Caco-2 (cell line): ENCODE results near the gene NEURL1B. TPM values are rescaled to one million over a fixed set of nuclear protein-coding genes. Genes with fewer than 3 reads are reported as not detected.

Source experiments
- BruUV-seq: library from RNA; stranded (reverse); fragments of 400-500 nt; replicated peaks from 2 replicates; lab custom pipeline; 2021; lab: Mats Ljungman, UMichigan
- CTCF ChIA-PET: fragments of 300-600 bp; sonication (Branson Sonifier 250); formaldehyde crosslinking; loops from one replicate; lab custom pipeline; 2022; ENCODE audit warnings: antibody characterized with exemption; lab: Charles Lee
- POLR2A ChIA-PET: fragments of 300-600 bp; sonication (Branson Sonifier 250); formaldehyde crosslinking; loops from one replicate; lab custom pipeline; 2022; ENCODE audit warnings: antibody characterized with exemption; lab: Charles Lee
- DNase-seq, 2 experiments: peaks; one replicate each; pipeline versions ENCODE4 v3.0.0 to v3.0.0-alpha.2; 2020 to 2022
- H3K27me3 ChIP-seq: replicated peaks from 2 replicates; pipeline ENCODE4 v1.6.0; 2011; ENCODE audit warnings: low read length; ENCODE audit not compliant: control insufficient read depth, insufficient read depth
- H3K36me3 ChIP-seq: 2 replicates; pipeline ENCODE4 v1.5.1; 2011; ENCODE audit warnings: low read length; ENCODE audit not compliant: control insufficient read depth, insufficient read depth
- H3K4me1 ChIP-seq: fragments of 250-450 bp; sonication (Bioruptor Pico); 2 replicates; pipeline ENCODE4 v1.5.1; 2020; ENCODE audit warnings: mild to moderate bottlenecking
- H3K4me3 ChIP-seq: 2 replicates; pipeline ENCODE4 v1.5.1; 2011; ENCODE audit warnings: low read depth, mild to moderate bottlenecking, control low read depth, low read length
- H3K9me3 ChIP-seq: fragments of 250-450 bp; sonication (Bioruptor Pico); 2 replicates; pipeline ENCODE4 v1.5.1; 2020; ENCODE audit warnings: mild to moderate bottlenecking, moderate library complexity
- H3K27ac Mint-ChIP-seq: one replicate; pipeline ENCODE4 v1.8.0; 2022; ENCODE audit warnings: mixed read lengths; ENCODE audit not compliant: unreplicated experiment
- H3K27me3 Mint-ChIP-seq: one replicate; pipeline ENCODE4 v1.8.0; 2022; ENCODE audit warnings: mixed read lengths; ENCODE audit not compliant: insufficient read depth, unreplicated experiment
- H3K36me3 Mint-ChIP-seq: one replicate; pipeline ENCODE4 v1.8.0; 2022; ENCODE audit warnings: mild to moderate bottlenecking, mixed read lengths; ENCODE audit not compliant: insufficient read depth, unreplicated experiment
- H3K4me1 Mint-ChIP-seq: one replicate; pipeline ENCODE4 v1.8.0; 2022; ENCODE audit warnings: low read depth, mixed read lengths; ENCODE audit not compliant: unreplicated experiment
- H3K4me3 Mint-ChIP-seq: one replicate; pipeline ENCODE4 v1.8.0; 2022; ENCODE audit warnings: mild to moderate bottlenecking, moderate library complexity, mixed read lengths; ENCODE audit not compliant: unreplicated experiment
- H3K9me3 Mint-ChIP-seq: one replicate; pipeline ENCODE4 v1.8.0; 2022; ENCODE audit warnings: mixed read lengths; ENCODE audit not compliant: unreplicated experiment
- CTCF ChIP-seq, 2 experiments: fragments of 200-600 bp in 1 of 2; IDR thresholded peaks; 1 replicate in 1 of 2; 2 replicates in 1 of 2; pipeline versions ENCODE4 v1.5.1 to v1.8.0; 2011 to 2022; ENCODE audit warnings: antibody characterized with exemption in 1 of 2, control low read depth in 1 of 2, inconsistent platforms in 1 of 2, low read depth in 1 of 2, low read length in 1 of 2, mild to moderate bottlenecking in 1 of 2, moderate library complexity in 1 of 2; ENCODE audit not compliant: insufficient read depth in 1 of 2, severe bottlenecking in 1 of 2, unreplicated experiment in 1 of 2
- intact Hi-C: fragments of 100-400 bp; cut with micrococcal nuclease; formaldehyde crosslinking; loops from one replicate; pipeline ENCODE4 v1.10.0; 2022; ENCODE audit not compliant: unreplicated experiment
- total RNA-seq: library from RNA; stranded (reverse); gene quantifications from 2 replicates; pipeline ENCODE4 v1.2.3, GENCODE V29; 2022

NEURL1B gene
- total RNA-seq, 1 experiment from 2014 or later, result 7.6 TPM

DNA sequence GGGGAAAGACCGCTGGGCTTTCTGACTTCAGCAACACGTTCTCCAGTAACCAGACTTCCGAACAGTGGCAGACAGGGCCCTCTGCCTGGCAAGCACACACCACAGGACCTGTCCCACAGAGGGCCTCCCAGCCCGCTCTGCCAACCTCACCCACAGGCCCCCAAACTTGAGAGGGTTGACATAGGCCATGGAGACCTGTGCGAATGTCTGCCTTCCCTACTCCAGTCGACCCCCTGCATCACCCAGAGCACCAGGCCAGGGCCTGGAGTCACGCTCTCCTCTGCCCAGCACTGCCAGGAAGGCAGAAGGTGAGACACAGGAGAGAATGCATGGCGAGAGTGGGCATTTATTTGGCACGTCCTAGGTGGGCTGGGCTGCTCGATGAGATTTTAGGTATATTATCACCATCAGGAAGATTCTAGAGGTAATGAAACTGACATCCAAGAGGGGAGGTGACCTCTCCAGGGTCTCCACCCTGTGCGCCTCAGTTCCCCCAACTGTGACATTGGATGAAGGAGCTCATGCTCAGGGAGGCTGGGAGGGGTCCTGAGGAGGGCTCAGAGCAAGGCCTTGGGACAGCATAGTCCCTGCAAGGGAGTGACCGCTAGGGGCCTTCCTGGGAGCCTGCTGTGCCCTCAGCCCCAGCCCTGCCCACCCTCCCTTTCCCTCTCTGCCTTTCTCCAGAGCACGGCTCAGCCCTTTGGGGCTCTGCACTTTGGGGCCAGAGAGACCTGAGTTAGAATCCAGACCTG is 75.0 kb downstream of the NEURL1B start:
- Mint-ChIP-seq H3K4me1 (peaks cover 6% of the 10 kb centered on the region), H3K4me3 (no peak overlapping the region), H3K27ac (no peak overlapping the region), H3K36me3 (no peaks in the 10 kb centered on the region), H3K27me3 (no peaks in the 10 kb centered on the region), H3K9me3 (no peaks in the 10 kb centered on the region)
- no TSS peak for BruUV-seq
- H3K36me3 ChIP-seq, result no peaks in the 10 kb centered on the region
- DNase-seq, result no peak
- POLR2A ChIA-PET, result interaction anchor here (0.8 to 1.0 kb wide), 2 partner anchors 49 to 57 kb away, joined by 3 to 8 read pairs; no protein-coding TSS in a partner anchor
- intact Hi-C loops, result loop anchor here (1.0 to 5.0 kb wide), 3 partner anchors 49 to 141 kb away; no protein-coding TSS in a partner anchor
- no peaks in the 10 kb centered on the region for H3K27me3 ChIP-seq
- no peak overlapping the region for H3K4me3 ChIP-seq
- no peaks in the 10 kb centered on the region for H3K9me3 ChIP-seq
- H3K4me1 ChIP-seq, result peaks cover 23% of the 10 kb centered on the region
- CTCF ChIA-PET, result interaction anchor here (0.6 to 1.6 kb wide), 8 partner anchors 9 to 222 kb away, joined by 3 to 12 read pairs (median 4); partner anchors contain the start of gene DUSP1
- peak in 1 of 2 experiments; percentile 22 for TF ChIP-seq CTCF (IDR thresholded peaks at IDR 0.05; ENCODE audit: insufficient read depth in 1 of 2, low read depth in 1 of 2, low read length in 1 of 2, severe bottlenecking in 1 of 2, unreplicated experiment in 1 of 2)

DNA sequence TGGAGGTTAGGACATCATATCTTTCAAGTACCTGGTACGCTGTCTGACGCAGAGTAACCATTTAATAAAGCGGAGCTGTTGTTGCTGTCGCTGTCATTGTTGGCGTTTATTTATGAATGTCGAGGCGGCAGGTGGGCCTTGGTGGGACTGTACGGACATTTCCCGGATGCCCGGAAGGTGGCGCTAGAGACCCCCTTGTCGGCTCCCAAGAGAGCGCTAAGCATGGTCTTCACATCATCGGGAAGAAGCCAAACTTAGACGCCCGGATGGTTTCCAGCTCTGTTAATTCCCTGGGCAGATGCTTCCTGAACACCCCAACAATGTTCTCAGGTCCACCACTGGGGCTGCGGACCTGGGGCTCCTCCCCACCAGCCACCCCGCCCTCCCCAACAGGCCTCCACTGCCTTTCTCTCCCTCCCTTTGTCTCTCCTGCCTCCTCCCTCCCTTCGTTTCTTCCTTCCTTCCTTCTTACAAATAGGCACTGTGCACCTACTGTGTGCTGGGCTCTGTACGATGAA is 75.8 kb downstream of the NEURL1B start:
- no TSS peak for BruUV-seq
- POLR2A ChIA-PET, result interaction anchor here (0.7 to 1.0 kb wide), 3 partner anchors 48 to 56 kb away, joined by 3 to 8 read pairs (median 5); partner anchors contain the start of gene DUSP1
- CTCF ChIA-PET, result interaction anchor here (0.5 to 1.6 kb wide), 12 partner anchors 10 to 242 kb away, joined by 3 to 12 read pairs (median 3); partner anchors contain the start of gene DUSP1
- Mint-ChIP-seq H3K27ac (no peak overlapping the region), H3K4me3 (no peak overlapping the region), H3K9me3 (no peaks in the 10 kb centered on the region), H3K36me3 (no peaks in the 10 kb centered on the region), H3K4me1 (peaks cover 6% of the 10 kb centered on the region), H3K27me3 (no peaks in the 10 kb centered on the region)
- H3K36me3 ChIP-seq, result no peaks in the 10 kb centered on the region
- H3K9me3 ChIP-seq, result no peaks in the 10 kb centered on the region
- peaks cover 23% of the 10 kb centered on the region for H3K4me1 ChIP-seq
- TF ChIP-seq CTCF (IDR thresholded peaks at IDR 0.05; ENCODE audit: insufficient read depth in 1 of 2, low read depth in 1 of 2, low read length in 1 of 2, severe bottlenecking in 1 of 2, unreplicated experiment in 1 of 2), result peak; percentile 86 to 91
- DNase-seq, result peak; percentile 78 to 88
- intact Hi-C loops, result loop anchor here (1.0 to 5.0 kb wide), 5 partner anchors 19 to 185 kb away; no protein-coding TSS in a partner anchor
- H3K4me3 ChIP-seq, result no peak overlapping the region
- H3K27me3 ChIP-seq, result no peaks in the 10 kb centered on the region

DNA sequence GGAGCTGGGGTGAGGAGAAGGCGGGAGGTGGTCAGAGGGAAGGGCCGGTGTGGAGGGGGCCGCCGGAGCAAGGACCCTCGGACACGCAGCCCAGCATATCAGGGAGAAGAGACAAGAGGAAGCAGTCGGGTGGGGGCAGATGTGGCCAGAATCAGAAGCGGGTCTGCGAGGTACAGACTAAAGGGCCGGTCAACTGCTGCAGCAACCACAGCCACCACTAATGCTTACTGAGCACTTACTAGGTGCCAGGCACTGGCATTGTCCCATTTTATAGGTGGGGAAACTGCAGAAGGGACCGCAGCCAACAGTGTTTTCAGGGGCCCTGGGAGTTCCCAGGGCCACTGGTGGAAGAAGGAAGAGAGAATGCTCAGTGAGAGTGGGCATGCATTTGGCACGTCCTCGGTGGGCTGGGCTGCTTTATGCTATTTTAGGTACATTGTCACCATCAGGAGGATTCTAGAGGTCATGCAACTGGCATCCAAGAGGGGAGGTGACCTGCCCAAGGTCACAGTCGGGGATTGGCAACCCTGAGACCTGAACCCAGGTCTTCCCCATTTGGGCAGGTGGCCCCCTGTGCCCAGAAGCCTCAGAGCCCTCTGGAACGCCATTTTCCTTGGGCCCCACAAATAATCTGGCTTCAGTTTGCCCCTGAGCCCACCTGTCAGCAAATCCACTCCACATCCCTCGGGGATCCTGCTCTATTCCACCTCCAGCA is 76.6 kb downstream of the NEURL1B start:
- H3K4me1 ChIP-seq, result peaks cover 23% of the 10 kb centered on the region
- no peak for TF ChIP-seq CTCF (IDR thresholded peaks at IDR 0.05; ENCODE audit: insufficient read depth in 1 of 2, low read depth in 1 of 2, low read length in 1 of 2, severe bottlenecking in 1 of 2, unreplicated experiment in 1 of 2)
- Mint-ChIP-seq H3K4me1 (peaks cover 6% of the 10 kb centered on the region), H3K27me3 (no peaks in the 10 kb centered on the region), H3K27ac (no peak overlapping the region), H3K9me3 (no peaks in the 10 kb centered on the region), H3K36me3 (no peaks in the 10 kb centered on the region), H3K4me3 (no peak overlapping the region)
- DNase-seq, result no peak
- H3K36me3 ChIP-seq, result no peaks in the 10 kb centered on the region
- ChIA-PET POLR2A (interaction anchor here (0.7 to 1.0 kb wide), 2 partner anchors 47 to 54 kb away, joined by 5 to 8 read pairs; partner anchors contain the start of gene DUSP1), CTCF (interaction anchor here (0.6 to 1.6 kb wide), 6 partner anchors 10 to 194 kb away, joined by 3 to 12 read pairs (median 6); partner anchors contain the start of gene DUSP1)
- intact Hi-C loops, result loop anchor here (1.0 to 5.0 kb wide), 4 partner anchors 19 to 185 kb away; no protein-coding TSS in a partner anchor
- no peaks in the 10 kb centered on the region for H3K9me3 ChIP-seq
- no peak overlapping the region for H3K4me3 ChIP-seq
- no peaks in the 10 kb centered on the region for H3K27me3 ChIP-seq
- no TSS peak for BruUV-seq
